Gastrocnemius medialis (tissue), 4 donors: ENCODE results near the gene MAP2.

Source experiments
- CTCF ChIP-seq, 5 experiments: fragments of 450-650 bp in 3 of 5; fragments of 200-600 bp in 2 of 5; sonication (generic) in 2 of 5; IDR thresholded peaks in 4 of 5; conservative IDR thresholded peaks in 1 of 5; 1 replicate in 4 of 5; 2 replicates in 1 of 5; pipeline ENCODE4 v1.5.1; 2016 to 2019; ENCODE audit warnings: antibody characterized with exemption in 5 of 5, mild to moderate bottlenecking in 3 of 5, moderate library complexity in 3 of 5
- POLR2A ChIP-seq, 2 donors: fragments of 450-650 bp; IDR thresholded peaks; one replicate each; pipeline ENCODE4 v1.6.1; 2017; ENCODE audit warnings: antibody characterized with exemption in 2 of 2, mild to moderate bottlenecking in 2 of 2, moderate library complexity in 2 of 2

- TF ChIP-seq CTCF (IDR thresholded peaks at IDR 0.05 in 4 of 5, conservative IDR thresholded peaks at IDR 0.05 in 1 of 5) (no peak), POLR2A (IDR thresholded peaks at IDR 0.05) (no peak)
These were observed 28.6 kb upstream of the MAP2 start for GRCh38 chr2:209395229-209395628.
